Hematopoietic multipotent progenitor cell treated with erythropoietin and hydrocortisone succinate and interleukin-3 and kit ligand, for 8 days (in vitro differentiated cells): ENCODE measurements around the gene TMEM218.
"Not testable (repeated sequence)": the region's sequence is repeated elsewhere in the genome, so short reads cannot be mapped to it uniquely, and the experiment has no call there.

Experiments used
- DNase-seq: peaks from one replicate; pipeline ENCODE4 v3.0.0-alpha.2; 2015

TMEM218 gene

DNA sequence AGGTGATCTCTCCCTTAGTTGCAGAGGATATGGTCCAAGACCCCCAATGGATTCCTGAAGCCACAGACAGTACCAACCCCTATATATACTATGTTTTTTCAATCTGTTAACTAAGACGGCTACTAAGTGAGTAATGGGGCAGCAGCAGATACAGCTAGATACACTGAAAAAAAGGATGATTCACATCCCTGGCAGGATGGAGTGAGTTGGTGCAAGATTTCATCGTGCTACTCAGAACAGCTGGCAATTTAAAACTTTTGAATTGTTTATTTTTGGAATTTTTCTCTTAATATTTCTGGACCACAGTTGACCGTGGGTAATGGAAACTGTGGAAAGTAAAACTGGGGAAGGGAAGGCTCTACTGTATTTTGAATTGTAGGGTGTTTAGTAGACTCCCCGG lies 17.0 kb upstream of the TMEM218 start:
- no peak for DNase-seq

DNA sequence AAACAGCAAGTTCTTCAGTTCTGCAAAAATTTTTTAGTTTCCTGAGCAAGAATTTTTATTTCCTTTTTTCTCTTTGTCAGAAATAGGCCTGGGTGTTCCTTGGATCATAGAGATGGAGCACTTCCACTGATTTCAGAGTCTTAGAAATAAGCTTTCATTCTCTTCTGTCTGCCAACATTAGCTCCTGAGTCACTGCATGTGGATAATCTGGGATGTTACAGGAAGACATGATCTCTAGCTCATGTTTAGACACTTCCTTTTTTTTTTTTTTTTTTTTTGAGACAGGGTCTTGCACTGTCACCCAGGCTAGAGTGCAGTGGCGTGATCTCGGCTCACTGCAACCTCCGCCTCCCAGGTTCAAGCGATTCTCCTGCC lies 13.2 kb upstream of the TMEM218 start:
- DNase-seq: no peak

DNA sequence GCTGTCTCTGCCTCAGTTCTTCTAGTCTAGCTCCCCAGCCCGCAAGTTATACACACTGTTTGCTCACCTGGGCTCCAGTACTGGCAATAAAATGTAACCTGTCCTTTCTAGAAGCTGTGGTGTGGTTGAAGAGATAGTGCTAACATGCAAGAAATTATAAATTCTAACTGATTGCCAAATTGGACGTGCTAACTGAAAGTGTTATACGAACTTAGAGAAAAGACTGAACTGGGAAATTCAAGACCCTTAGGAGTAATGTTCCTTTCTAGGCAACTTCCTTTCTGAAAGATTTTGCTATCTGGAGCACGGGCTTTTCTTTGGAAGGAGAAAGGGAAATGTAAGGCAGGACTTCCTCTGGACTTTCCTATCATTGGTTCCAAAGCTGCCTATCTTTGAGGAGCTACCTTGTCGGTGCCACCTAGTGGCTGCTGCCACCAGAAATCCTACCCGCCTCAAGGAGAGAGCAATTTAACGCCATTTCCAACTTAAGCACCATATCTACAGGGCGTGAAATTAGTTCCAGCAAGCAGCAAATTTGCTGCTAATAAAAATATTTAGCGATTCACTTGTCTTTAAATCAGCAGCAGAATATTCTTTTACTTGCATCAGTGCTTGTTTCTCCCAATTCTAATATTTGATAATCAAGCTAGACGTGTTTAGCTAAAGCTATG lies 12.7 kb upstream of the TMEM218 start:
- peak; percentile 71 for DNase-seq

DNA sequence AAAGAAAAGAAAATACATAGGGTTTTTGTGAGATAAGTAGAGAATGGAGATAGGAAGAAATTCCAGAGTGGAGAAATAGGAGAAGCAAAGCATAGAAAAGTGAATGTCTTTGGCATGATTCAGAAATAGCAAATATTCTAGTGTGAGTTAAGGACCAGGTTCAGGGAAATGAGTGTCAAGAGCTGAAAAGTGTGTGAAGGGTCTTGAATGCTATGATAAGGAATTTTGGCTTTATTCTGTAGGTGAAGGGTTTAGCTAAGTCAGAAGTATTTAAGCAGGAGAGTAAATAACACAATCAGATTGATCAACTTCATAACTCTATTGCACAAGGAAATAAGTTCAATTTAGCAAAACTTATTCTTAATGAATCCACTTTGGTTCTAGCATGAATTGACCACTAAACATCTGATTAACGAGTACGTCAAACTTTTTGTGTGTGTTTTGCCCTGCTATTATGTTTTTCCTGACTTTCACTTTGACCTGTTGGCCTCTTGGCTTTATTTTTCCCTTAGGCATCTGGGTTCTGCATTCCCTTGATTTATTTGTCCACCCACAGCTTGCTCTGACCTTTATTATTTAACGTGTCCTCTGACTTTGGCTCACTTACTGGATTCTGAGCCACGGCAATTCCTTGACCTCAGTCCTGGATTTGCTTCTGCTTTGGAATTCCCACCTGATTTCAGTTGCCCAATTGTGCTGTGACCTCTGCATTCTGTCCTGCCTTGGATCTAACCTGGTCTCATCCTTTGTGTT lies 11.9 kb upstream of the TMEM218 start:
- no peak for DNase-seq

DNA sequence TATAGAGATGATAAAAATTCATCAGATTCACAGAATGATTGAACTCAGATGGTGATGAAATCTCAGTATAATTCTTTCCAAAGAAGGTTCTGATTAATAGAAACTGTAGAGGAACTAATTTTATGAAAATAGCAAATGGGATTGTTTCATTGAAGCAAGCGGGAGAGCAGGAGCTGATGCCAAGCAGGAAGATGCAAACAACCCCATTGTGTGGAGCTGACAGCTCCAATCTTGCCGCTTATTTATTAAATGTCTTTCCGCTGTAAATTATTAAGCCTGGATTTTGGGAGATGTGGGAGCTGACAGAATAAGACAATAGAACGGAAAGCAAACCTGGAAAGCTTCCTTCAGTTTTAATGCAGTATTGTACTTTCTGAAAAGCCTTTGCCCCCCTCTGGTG lies 6.0 kb upstream of the TMEM218 start:
- no peak for DNase-seq

DNA sequence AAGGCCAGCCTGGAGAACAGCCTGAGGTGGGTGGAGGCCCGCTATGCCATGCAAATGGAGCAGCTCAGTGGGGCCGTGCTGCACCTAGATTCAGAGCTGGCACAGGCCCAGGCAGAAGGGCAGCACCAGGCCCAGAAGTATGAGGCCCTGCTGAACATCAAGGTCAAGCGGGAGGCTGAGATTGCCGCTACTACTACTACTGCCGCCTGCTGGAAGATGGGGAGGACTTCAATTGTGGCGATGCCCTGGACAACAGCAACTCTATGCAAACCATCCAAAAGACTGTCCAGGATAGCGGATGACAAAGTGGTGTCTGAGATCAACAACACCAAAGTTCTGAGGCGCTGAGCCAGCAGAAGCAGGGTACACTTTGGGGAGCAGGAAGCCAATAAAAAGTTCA lies 3.1 kb upstream of the TMEM218 start:
- peak; percentile 10 for DNase-seq

DNA sequence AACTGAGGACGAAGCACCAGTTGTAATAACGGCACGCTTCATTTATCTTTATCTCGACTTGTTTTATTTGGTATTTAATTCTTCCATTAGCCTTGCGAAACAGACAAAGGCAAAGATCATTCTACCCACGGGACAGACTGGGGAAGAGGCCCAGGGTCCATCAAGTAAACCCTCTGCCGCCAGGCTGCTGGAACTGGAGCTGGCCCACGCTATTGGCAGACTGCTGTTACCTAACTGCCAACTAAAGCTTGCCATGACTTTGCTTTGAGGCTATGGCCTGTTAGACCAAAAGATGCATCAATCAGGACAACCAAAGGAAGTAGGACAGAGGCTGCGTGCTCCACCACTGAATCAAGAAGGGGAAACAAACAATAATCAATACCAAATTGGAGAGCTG lies 780 bp upstream of the TMEM218 start:
- no peak for DNase-seq

DNA sequence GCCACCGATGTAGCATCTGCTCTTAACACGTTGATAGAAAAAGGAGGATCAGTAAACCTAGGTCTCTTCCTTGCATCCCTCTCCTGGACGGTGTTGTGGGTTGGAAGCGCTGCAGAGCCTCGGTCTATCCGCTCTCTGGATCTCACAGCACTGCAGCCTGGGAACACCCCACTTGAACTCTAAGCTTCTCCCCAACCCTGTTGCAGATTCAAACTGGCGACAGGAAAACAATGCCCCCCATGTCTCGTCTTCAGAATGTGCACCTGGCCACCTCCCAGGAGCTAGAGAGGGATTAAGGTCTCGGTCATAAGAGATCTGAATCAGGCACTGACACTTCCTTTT lies 454 bp downstream of the TMEM218 start:
- DNase-seq: peak; percentile 44

DNA sequence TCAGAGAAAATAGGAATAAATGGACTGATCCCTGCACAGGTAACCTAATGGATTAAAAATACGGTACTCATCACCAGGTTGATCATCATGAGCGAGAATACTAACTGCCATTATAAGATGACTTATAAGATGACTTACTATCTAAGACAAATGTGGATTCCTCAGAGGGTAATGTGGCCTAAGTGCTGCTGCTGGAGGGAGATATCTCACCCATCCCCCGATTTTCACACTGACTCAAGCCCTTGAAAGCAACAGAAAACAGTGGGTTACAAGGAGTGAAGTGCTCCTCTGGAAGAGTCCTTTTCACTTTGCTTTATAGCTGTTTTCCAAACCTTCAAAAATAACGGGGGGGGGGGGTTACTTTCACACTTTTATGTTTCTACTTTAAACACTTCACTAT lies 920 bp downstream of the TMEM218 start:
- DNase-seq: peak; percentile 65

DNA sequence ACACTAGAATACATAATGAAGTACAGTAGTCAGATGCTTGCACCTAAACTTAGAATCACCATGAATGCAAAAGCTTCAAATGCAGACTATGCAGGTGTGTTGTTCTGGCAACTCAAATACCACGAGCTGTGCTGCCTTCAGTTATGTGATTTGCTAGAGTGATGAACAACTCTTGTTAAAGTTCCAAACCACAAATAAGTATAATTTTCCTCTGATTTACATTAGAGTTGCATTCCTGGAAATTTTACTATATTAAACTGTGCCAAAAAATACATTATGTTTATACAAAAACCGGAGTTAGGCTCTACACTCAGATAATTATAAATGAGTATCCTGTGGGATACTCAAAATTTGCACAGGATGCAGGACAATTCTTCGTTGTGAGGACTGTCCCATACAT lies 3.0 kb downstream of the TMEM218 start:
- no peak for DNase-seq

DNA sequence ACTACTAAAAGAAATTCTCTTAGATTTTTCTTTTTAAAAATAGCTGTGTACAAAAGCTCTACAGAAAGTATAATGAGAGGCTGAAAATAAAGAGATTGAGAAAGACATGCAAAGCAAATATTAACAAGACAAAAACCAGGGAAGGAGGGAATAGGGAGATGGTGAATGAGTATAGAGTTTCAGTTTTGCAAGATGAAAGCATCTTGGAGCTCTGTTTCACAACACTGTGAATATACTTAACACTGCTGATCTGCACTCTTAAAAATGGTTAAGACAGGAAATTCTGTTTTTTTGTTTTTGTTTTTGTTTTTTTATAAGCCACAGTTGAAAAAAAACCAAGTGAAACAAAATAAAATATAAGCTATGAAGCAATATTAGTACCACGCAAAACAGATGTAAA lies 5.5 kb downstream of the TMEM218 start:
- DNase-seq: no peak

DNA sequence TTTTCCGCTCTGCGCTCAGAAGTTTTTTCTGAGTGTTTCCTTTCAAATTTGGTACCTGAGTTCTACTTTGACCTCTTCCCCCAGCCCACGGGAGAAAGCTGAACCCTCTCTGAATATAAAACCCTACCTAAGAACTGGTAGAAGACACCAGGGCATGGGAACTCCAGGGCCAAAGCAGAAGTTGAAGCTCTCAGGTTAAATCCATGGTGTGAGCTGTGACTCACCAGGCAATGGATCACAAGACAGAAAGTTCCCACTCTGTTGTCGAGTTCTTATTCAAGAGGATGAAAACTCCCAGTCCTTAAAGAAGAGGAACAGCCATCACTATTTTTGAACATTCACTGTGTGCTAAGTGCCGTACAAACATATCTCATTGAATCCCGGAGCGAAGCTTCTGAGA lies 8.9 kb downstream of the TMEM218 start:
- DNase-seq: no peak

DNA sequence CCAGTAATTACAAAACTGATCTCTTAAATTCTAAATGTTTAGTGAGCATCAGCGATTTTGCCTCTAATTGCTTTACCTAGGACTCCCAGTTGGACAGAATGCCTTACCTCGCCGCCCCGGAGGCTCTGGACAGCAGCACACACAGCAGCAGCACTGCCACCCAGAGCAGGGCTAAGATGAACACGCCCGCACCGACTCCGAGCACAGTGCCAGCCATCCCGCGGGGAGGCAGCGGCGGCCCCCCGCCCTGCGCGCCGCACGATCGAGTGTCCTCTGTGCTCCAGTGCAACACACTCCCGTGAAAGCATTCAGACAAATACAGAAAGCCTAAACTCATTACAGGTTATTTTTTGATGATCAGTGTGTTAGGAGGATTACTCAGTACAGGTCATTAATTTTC lies 9.4 kb downstream of the TMEM218 start:
- no peak for DNase-seq

DNA sequence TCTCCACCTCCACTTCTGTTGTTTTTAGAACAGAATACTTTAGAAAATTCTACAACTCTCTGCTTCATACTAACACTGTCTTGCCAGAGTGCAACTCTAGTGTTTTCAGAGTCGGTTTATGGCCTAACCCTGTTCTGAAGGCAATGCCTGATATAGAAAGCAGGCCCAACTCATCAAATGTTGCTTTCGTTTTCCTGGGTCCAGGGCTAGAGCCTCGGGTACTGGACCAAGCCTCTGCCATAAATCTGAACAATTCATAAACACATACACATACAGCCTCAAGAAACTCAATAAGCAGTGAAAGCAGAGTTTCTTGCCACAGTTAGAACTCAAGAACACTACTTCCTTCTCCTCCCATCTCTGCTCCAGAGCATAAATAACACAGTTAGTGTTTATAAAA lies 9.8 kb downstream of the TMEM218 start:
- DNase-seq: no peak

DNA sequence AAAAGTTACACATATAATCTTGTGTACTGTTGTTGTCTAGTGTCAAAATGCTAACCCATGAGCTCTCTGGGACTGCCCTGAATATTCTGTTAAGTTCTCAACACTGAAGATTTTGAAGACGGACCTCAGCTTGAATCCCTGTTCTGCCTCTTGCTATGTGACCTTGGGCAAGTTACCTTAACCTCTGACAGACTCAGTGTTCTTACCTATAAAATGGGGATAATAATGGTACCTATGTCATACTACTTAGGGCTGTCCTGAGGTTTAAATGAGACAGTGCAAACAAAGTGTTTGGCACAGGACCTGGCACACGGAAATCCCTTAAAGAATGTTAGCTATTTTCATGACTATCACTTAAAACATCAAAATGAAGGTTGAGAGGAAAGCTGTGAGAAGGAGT lies 11.3 kb downstream of the TMEM218 start:
- no peak for DNase-seq

DNA sequence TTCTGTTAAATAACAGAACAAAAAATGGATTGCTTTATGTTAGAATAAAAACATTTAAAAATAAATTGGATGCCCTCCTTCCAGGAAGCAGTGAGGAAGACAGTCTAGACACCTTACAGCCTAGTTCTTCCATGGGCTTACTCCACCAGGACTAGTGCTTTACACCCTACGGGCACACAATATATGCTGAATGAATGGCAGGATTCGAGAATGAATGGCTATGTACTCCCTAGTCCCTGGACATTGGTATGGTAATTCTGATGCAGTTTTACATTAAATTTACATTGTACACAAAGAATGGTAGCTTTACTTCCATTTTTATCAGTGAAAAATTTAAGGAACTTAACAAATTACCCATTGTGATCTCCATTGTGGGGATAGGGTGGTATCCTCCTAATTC lies 16.7 kb downstream of the TMEM218 start:
- DNase-seq: no peak

DNA sequence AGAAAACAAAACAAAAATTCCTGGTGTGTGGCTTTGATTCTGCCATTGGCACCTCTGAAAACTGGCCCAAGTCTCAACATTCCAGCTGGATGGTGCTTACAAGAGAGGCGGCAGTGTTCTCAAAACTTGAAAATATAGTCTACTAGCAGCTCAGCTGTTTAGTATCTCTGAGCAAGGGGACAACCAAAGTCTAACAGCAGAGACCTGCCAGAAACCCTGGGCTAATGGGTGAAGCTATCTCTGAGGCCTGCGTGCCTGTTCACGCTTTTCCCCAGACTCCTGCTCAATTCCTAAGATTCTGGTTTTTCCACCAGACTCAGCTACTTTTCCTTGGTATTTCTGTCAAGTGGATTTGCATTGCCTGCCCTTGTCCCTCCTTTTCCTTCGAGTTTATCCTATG lies 17.9 kb downstream of the TMEM218 start:
- DNase-seq: no peak

DNA sequence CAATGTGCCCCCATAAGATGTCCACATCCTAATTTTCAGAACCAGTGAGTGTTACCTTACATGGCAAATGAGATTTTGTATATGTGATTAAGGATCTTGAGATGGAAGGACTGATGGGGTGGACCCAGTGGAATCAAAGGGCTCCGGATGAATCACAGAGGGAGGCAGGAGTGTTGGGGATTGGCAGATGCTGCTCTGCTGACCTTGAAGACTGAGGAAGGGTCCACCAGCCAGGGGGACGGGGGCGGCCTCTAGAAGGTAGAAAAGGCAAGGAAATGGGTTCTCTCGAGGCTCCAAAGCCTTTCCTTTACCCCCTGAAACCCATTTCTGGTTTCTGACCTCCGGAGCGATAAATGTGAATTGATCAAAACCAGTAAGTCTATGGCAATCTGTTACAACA lies 18.8 kb downstream of the TMEM218 start:
- DNase-seq: no peak

DNA sequence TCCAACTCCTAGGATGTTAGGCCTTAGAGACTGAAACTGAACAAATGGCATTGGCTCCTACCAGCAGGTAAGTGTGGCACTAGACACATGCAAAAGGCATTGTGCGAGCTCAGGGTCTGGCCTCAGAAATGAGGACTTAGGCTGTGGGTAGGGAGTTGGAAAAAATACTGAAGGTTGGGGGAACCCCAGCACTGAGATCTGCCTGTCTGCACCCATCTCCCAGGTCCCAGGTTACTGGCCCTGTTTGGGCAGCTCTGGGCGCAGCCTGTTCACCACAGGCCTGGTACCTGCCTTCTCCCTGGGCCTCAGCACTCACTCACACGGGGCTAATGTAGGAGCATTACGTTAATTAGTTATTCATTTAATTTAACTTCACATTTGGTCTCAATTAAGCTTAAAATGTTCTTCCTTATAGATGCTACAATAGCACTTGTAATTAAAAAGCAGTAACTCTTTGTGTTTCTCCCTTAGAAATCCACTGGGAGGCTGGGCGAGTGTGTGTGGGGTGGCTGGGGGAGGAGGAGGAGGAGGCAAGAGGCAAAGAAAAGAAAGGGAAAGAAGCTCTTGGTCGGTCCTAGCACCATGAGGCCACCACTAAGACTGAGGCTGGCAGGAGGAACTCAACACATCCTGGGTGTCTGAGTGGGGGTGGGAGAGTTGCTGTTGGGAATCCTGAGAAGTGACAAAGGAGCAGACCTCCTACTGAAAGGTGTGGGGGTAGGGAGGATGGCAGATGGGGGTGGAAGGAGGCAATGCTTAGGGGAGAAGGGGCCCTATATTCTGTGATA lies 19.4 kb downstream of the TMEM218 start:
- no peak for DNase-seq

DNA sequence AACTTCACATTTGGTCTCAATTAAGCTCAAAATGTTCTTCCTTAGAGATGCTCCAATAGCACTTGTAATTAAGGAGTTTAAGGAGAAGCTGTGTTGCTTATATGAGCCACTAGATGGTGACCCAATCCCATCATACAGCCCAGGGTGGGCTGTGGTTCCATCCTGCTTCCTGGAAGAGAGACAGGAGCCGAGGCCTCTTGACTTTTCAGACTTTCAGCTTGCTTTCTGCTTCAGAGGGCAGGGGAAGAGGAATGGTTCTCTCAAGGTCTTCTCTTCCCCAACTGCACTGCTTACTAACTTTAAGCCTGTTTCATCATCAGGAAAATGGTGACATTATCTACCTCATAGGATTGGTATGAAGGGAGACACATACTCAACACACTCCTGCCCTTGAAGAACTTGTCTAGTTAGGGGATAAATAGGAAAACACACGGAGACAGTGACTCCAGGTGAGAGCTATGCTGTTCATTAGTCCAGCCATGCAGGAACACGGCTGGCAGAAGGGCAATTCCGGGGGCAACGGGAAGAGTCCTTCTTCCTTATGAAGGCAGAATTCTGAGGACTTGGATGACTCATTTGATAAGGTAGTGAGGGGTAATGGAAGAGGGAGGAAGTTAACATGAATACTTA lies 20.1 kb downstream of the TMEM218 start:
- peak; percentile 60 for DNase-seq

DNA sequence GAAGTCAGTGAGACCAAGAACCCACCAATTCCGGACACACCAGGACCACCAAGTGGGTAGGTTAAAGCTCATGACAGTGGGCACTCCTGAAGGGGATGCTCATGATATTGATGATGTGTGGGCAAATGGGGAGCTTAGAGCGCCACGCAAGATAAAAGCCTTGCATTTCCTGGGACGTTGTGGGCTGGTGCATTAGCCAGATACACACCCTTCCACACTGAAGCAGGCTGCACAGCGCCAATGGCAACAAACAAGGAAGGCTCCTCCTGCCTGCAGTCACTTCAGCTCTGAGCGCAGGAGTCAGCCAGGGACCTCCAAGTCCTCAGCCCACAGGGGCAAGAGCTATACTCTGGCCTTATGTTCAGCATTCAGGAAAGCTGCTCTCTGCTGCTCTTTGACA lies 20.6 kb downstream of the TMEM218 start:
- no peak for DNase-seq

DNA sequence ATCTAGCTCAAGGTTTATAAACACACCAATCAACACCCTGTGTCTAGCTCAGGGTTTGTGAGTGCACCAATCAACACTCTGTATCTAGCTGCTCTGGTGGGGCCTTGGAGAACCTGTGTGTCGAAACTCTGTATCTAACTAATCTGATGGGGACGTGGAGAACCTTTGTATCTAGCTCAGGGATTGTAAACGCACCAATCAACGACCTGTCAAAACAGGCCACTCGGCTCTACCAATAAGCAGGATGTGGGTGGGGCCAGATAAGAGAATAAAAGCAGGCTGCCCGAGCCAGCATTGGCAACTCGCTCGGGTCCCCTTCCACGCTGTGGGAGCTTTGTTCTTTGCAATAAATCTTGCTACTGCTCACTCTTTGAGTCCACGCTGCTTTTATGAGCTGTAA lies 21.3 kb downstream of the TMEM218 start:
- not testable (repeated sequence) for DNase-seq

DNA sequence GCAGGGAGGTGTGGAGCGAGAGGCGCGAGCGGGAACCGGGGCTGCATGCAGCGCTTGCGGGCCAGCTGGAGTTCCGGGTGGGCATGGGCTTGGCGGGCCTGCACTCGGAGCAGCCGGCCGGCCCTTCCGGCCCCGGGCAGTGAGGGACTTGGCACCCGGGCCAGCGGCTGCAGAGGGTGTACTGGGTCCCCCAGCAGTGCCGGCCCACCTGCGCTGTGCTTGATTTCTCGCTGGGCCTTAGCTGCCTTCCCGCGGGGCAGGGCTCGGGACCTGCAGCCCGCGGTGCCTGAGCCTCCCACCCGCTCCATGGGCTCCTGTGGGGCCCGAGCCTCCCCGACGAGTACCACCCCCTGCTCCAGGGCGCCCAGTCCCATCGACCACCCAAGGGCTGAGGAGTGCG lies 21.9 kb downstream of the TMEM218 start:
- DNase-seq: not testable (repeated sequence)
